H1 (cell line): Measurements from ENCODE around the gene PI4KA. TPM values are rescaled to one million over a fixed set of nuclear protein-coding genes. Genes with fewer than 3 reads are reported as not detected.

Experiments used
- CTCF ChIA-PET: fragments of 300-600 bp; sonication (Branson Sonifier 250); formaldehyde crosslinking; loops from one replicate; lab custom pipeline; 2021; ENCODE audit not compliant: partially characterized antibody; lab: Charles Lee
- POLR2A ChIA-PET: fragments of 300-600 bp; sonication (Branson Sonifier 250); formaldehyde crosslinking; loops from one replicate; lab custom pipeline; 2021; ENCODE audit warnings: inconsistent platforms; ENCODE audit not compliant: partially characterized antibody; lab: Charles Lee
- DNase-seq, 2 experiments: peaks; one replicate each; pipeline versions ENCODE4 v3.0.0 to v3.0.0-alpha.2; 2010 to 2022; ENCODE audit warnings: low spot score in 2 of 2, low read depth in 1 of 2, mixed read lengths in 1 of 2
- FAIRE-seq: peaks from 2 replicates; lab custom pipeline; 2011; peaks lifted over from hg19 to GRCh38; lab: Jason Lieb, UNC
- H2AFZ ChIP-seq: 2 replicates; pipeline ENCODE4 v1.8.1; 2012; ENCODE audit warnings: low read length, inconsistent platforms
- H2AK5ac ChIP-seq: 2 replicates; pipeline ENCODE4 v1.6.1; 2013; ENCODE audit warnings: low read depth, low read length
- H2BK120ac ChIP-seq: replicated peaks from 2 replicates; pipeline ENCODE3; 2013; ENCODE audit warnings: low read depth, low read length, inconsistent platforms
- H2BK12ac ChIP-seq: 2 replicates; pipeline ENCODE4 v1.6.1; 2013; ENCODE audit warnings: low read depth, low read length
- H2BK15ac ChIP-seq: 2 replicates; pipeline ENCODE4 v1.6.1; 2013; ENCODE audit warnings: low read length
- H2BK20ac ChIP-seq: 2 replicates; pipeline ENCODE4 v1.6.1; 2013; ENCODE audit warnings: low read length
- H2BK5ac ChIP-seq: 2 replicates; pipeline ENCODE4 v1.6.1; 2013; ENCODE audit warnings: low read depth, low read length
- H3K14ac ChIP-seq: 2 replicates; pipeline ENCODE4 v1.6.1; 2013; ENCODE audit warnings: inconsistent platforms; ENCODE audit not compliant: insufficient read length
- H3K18ac ChIP-seq: 2 replicates; pipeline ENCODE4 v1.6.1; 2013; ENCODE audit warnings: low read length; ENCODE audit errors: extremely low read depth
- H3K23ac ChIP-seq: 2 replicates; pipeline ENCODE4 v1.6.1; 2013; ENCODE audit warnings: inconsistent platforms; ENCODE audit not compliant: insufficient read length
- H3K23me2 ChIP-seq: 2 replicates; pipeline ENCODE4 v1.6.1; 2013; ENCODE audit warnings: low read depth, low read length
- H3K27ac ChIP-seq: 2 replicates; pipeline ENCODE4 v1.6.1; 2011; ENCODE audit warnings: low read depth, low read length, inconsistent platforms
- H3K27me3 ChIP-seq, 4 experiments: replicated peaks in 1 of 4; 1 replicate in 1 of 4; 2 replicates in 3 of 4; pipeline versions ENCODE4 v1.6.1 to v1.8.1; 2011 to 2013; ENCODE audit warnings: low read length in 3 of 4, mild to moderate bottlenecking in 3 of 4, inconsistent platforms in 2 of 4, mixed read lengths in 2 of 4, moderate library complexity in 1 of 4; ENCODE audit not compliant: control insufficient read depth in 3 of 4, insufficient read depth in 3 of 4; ENCODE audit errors: extremely low read depth in 1 of 4
- H3K36me3 ChIP-seq, 4 experiments: 2 replicates each; pipeline versions ENCODE4 v1.6.1 to v1.8.1; 2011 to 2013; ENCODE audit warnings: mild to moderate bottlenecking in 4 of 4, low read length in 3 of 4, moderate library complexity in 2 of 4, control low read depth in 1 of 4, inconsistent platforms in 1 of 4; ENCODE audit not compliant: insufficient read depth in 4 of 4, control insufficient read depth in 2 of 4
- H3K4ac ChIP-seq: replicated peaks from 2 replicates; pipeline ENCODE3; 2013; ENCODE audit warnings: low read length, low read depth, mixed read lengths, inconsistent platforms; ENCODE audit not compliant: insufficient read length
- H3K4me1 ChIP-seq, 4 experiments: replicated peaks in 1 of 4; 1 replicate in 1 of 4; 2 replicates in 3 of 4; pipeline versions ENCODE4 v1.6.1 to v1.8.1; 2011 to 2013; ENCODE audit warnings: low read length in 3 of 4, inconsistent platforms in 2 of 4, mixed read lengths in 1 of 4; ENCODE audit not compliant: insufficient read depth in 4 of 4, control insufficient read depth in 3 of 4
- H3K4me2 ChIP-seq, 2 experiments: 2 replicates each; pipeline versions ENCODE4 v1.6.1 to v1.8.1; 2011 to 2013; ENCODE audit warnings: low read depth in 2 of 2, low read length in 2 of 2, control low read depth in 1 of 2, inconsistent platforms in 1 of 2, mild to moderate bottlenecking in 1 of 2; ENCODE audit not compliant: insufficient read depth in 1 of 2
- H3K4me3 ChIP-seq, 4 experiments: fragments of 200-600, 300-600 bp in 1 of 4; sonication (generic), shearing (Covaris generic), sonication (Bioruptor Twin) in 1 of 4; 2 replicates each; pipeline versions ENCODE4 v1.5.1 to v1.8.1; 2011 to 2016; ENCODE audit warnings: low read length in 4 of 4, low read depth in 3 of 4, control low read depth in 2 of 4, inconsistent platforms in 2 of 4, mild to moderate bottlenecking in 2 of 4, mixed read lengths in 1 of 4, moderate library complexity in 1 of 4; ENCODE audit not compliant: insufficient read depth in 2 of 4; ENCODE audit errors: extremely low read depth in 1 of 4
- H3K56ac ChIP-seq: replicated peaks from 2 replicates; pipeline ENCODE3; 2013; ENCODE audit warnings: low read depth, mild to moderate bottlenecking, mixed read lengths, low read length, inconsistent platforms; ENCODE audit not compliant: insufficient read length
- H3K79me1 ChIP-seq: 2 replicates; pipeline ENCODE4 v1.6.1; 2013; ENCODE audit warnings: low read depth, low read length, control low read depth
- H3K79me2 ChIP-seq, 2 experiments: 2 replicates each; pipeline versions ENCODE4 v1.6.1 to v1.8.1; 2012 to 2013; ENCODE audit warnings: low read length in 2 of 2, mild to moderate bottlenecking in 2 of 2, inconsistent platforms in 1 of 2; ENCODE audit not compliant: insufficient read depth in 2 of 2, control insufficient read depth in 1 of 2
- H3K9ac ChIP-seq, 4 experiments: replicated peaks in 1 of 4; 1 replicate in 1 of 4; 2 replicates in 3 of 4; pipeline versions ENCODE4 v1.6.1 to v1.8.1; 2011 to 2013; ENCODE audit warnings: low read depth in 3 of 4, low read length in 3 of 4, control low read depth in 2 of 4, mild to moderate bottlenecking in 2 of 4, moderate library complexity in 2 of 4, inconsistent platforms in 1 of 4; ENCODE audit errors: extremely low read depth in 1 of 4
- H3K9me3 ChIP-seq, 2 experiments: 2 replicates each; pipeline versions ENCODE4 v1.6.1 to v1.8.1; 2012 to 2013; ENCODE audit warnings: mild to moderate bottlenecking in 2 of 2, moderate library complexity in 2 of 2, control low read depth in 1 of 2, inconsistent platforms in 1 of 2, low read depth in 1 of 2, low read length in 1 of 2, mixed read lengths in 1 of 2; ENCODE audit not compliant: insufficient read depth in 2 of 2
- H4K20me1 ChIP-seq, 2 experiments: replicated peaks in 1 of 2; 2 replicates each; pipeline versions ENCODE3 to v1.8.1; 2011 to 2013; ENCODE audit warnings: inconsistent platforms in 2 of 2, low read length in 2 of 2, mild to moderate bottlenecking in 1 of 2; ENCODE audit not compliant: insufficient read depth in 2 of 2, control insufficient read depth in 1 of 2
- H4K5ac ChIP-seq: 2 replicates; pipeline ENCODE4 v1.6.1; 2013; ENCODE audit warnings: low read length, low read depth, mixed read lengths, inconsistent platforms; ENCODE audit not compliant: insufficient read length
- H4K8ac ChIP-seq: 2 replicates; pipeline ENCODE4 v1.8.0; 2013; ENCODE audit warnings: mild to moderate bottlenecking, moderate library complexity, low read length, inconsistent platforms; ENCODE audit not compliant: insufficient read depth; ENCODE audit errors: extremely low read depth
- H4K91ac ChIP-seq: replicated peaks from 2 replicates; pipeline ENCODE3; 2013; ENCODE audit warnings: low read length, mixed read lengths, inconsistent platforms; ENCODE audit not compliant: insufficient read length
- BCL11A ChIP-seq, 2 experiments: IDR thresholded peaks; one replicate each; pipeline ENCODE4 v1.6.1; 2011; ENCODE audit warnings: low read depth in 2 of 2, low read length in 2 of 2, mild to moderate bottlenecking in 2 of 2
- BRCA1 ChIP-seq: IDR thresholded peaks from 2 replicates; pipeline ENCODE4 v1.6.1; 2012; ENCODE audit warnings: low read depth, low read length, improper control_type of control experiment
- CTBP2 ChIP-seq: IDR thresholded peaks from 2 replicates; pipeline ENCODE4 v1.7.0; 2011; ENCODE audit warnings: borderline replicate concordance, mild to moderate bottlenecking, moderate library complexity, mixed read lengths, low read length; ENCODE audit not compliant: insufficient read depth, insufficient read length
- POU5F1 ChIP-seq: IDR thresholded peaks from 2 replicates; pipeline ENCODE4 v1.6.1; 2011; ENCODE audit warnings: low read depth, mild to moderate bottlenecking, low read length, moderate library complexity
- SP2 ChIP-seq: IDR thresholded peaks from 2 replicates; pipeline ENCODE4 v1.6.1; 2012; ENCODE audit warnings: mild to moderate bottlenecking, low read length, inconsistent platforms
- TAF7 ChIP-seq: optimal IDR thresholded peaks from 2 replicates; pipeline ENCODE3; 2011; ENCODE audit warnings: low read depth, mild to moderate bottlenecking, inconsistent platforms, low read length, moderate library complexity, borderline replicate concordance
- WGBS, 2 experiments: shearing (Covaris generic) in 1 of 2; methylation state at CpG; one replicate each; pipeline versions ENCODE4 v1.1.6 to v1.1.7; 2013 to 2015; ENCODE audit warnings: low lambda C conversion rate in 2 of 2, mixed read lengths in 2 of 2, inconsistent platforms in 1 of 2, low coverage in 1 of 2, missing lambda C conversion rate in 1 of 2; ENCODE audit not compliant: insufficient replicate concordance in 2 of 2, insufficient coverage in 1 of 2, insufficient read length in 1 of 2; ENCODE audit errors: extremely low coverage in 1 of 2, missing lambda C conversion rate in 1 of 2; 5-methylcytosine and 5-hydroxymethylcytosine counted together
- polyA plus RNA-seq, 7 experiments: library from polyadenylated mRNA; depleted of rRNA in 3 of 7; stranded (reverse) in 5 of 7; unstranded in 2 of 7; fragments of >200 nt in 5 of 7; fragments of 200-250 nt in 2 of 7; gene quantifications; 1 replicate in 5 of 7; 2 replicates in 1 of 7; 4 replicates in 1 of 7; pipeline versions ENCODE4 v1.2.1 to v1.2.3, GENCODE V29; 2011 to 2013; ENCODE audit warnings: missing spikeins in 2 of 7, mixed read lengths in 2 of 7
- total RNA-seq: library from RNA; stranded (reverse); fragmentation: NEBNext Ultra II Directional; extraction: Animal tissue kit (Norgen Biotek cat#: 25700); gene quantifications from 2 replicates; pipeline ENCODE4 v1.2.1, GENCODE V29; 2021

Gene PI4KA
- total and polyA plus RNA-seq, 2 of the 8 experiments (the other 6 are each of a cell fraction or from before 2014, with no cell fraction given), result 22.5 to 37.7 TPM

- no peaks in the 10 kb centered on the region for H4K20me1 ChIP-seq
- H3K18ac ChIP-seq, result no peak overlapping the region
- ChIA-PET POLR2A (interaction anchor here (1.0 kb wide), 3 partner anchors 9 to 75 kb away, joined by 3 read pairs; partner anchors contain the start of genes PI4KA and SNAP29), CTCF (interaction anchor here (1.2 to 3.0 kb wide), 2 partner anchors 11 to 14 kb away, joined by 4 to 21 read pairs; no protein-coding TSS in a partner anchor)
- H3K4ac ChIP-seq, result no peak overlapping the region
- no peak overlapping the region for H3K27ac ChIP-seq
- H2AFZ ChIP-seq, result no peak overlapping the region
- H3K23me2 ChIP-seq, result peaks cover 1% of the 10 kb centered on the region; the same call in 1 of the 2 replicates
- no peak overlapping the region for H3K56ac ChIP-seq
- no peak overlapping the region for H3K4me2 ChIP-seq
- no peaks in the 10 kb centered on the region for H3K79me2 ChIP-seq
- H4K8ac ChIP-seq, result no peak overlapping the region
- no peak overlapping the region for H2BK120ac ChIP-seq
- TF ChIP-seq BCL11A (IDR thresholded peaks at IDR 0.05; ENCODE audit: low read depth in 2 of 2, low read length in 2 of 2) (no peak), SP2 (no peak), CTBP2 (no peak), POU5F1 (no peak), TAF7 (no peak), BRCA1 (no peak)
- H3K14ac ChIP-seq, result no peak overlapping the region
- no peak for DNase-seq
- H3K23ac ChIP-seq, result no peak overlapping the region
- H3K9me3 ChIP-seq, result no peaks in the 10 kb centered on the region
- no peak overlapping the region for H4K5ac ChIP-seq
- H2BK20ac ChIP-seq, result no peak overlapping the region
- H2AK5ac ChIP-seq, result no peak overlapping the region
- no peaks in the 10 kb centered on the region for H3K4me1 ChIP-seq
- H3K9ac ChIP-seq, result no peak overlapping the region
- H3K36me3 ChIP-seq, result no peaks in the 10 kb centered on the region; a peak in 1 of 8 replicates
- H2BK12ac ChIP-seq, result no peak overlapping the region
- H4K91ac ChIP-seq, result no peak overlapping the region
- WGBS, 2 experiments, result 85% methylated on average over 1 of the region's 1 CpG; no CpG with 5 or more reads in 1 of the 2 experiments
- no peak overlapping the region for H3K4me3 ChIP-seq
- H2BK5ac ChIP-seq, result no peak overlapping the region
- no peak overlapping the region for H2BK15ac ChIP-seq
- H3K79me1 ChIP-seq, result no peaks in the 10 kb centered on the region; the same call in 1 of the 2 replicates
- H3K27me3 ChIP-seq, result no peaks in the 10 kb centered on the region
- no peak for FAIRE-seq
Observed at GRCh38 chr22:20875296-20875695, 16.7 kb upstream of the PI4KA start.
